ENCODE measurements around the gene ZNF282.
"Not testable (repeated sequence)": the region's sequence is repeated elsewhere in the genome, so short reads cannot be mapped to it uniquely, and the experiment has no call there.

The ZNF282 gene

DNA sequence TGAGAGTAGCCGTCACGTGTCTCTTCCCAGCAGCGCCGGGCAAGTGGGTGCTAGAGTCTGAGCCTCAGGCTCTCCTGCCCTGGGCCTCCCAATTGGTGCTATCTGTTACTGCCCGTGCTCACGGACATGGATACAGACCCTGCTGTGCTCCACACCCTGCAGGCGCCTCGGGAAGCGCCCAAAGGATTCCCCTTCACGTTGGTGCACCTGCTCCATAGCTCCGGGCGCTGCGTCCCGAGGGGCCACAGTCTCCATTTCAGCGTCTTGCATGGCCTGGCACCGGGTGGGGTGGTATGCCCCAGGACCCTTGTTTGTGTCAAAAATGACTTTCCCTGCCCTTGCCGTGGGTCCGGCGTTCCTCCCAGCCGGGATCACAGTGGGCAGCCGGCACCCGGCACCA lies 30.3 kb downstream of the ZNF282 start:
- ATAC-seq: no peak
- no peak for DNase-seq
- Mint-ChIP-seq H3K4me3 (no peak overlapping the region), H3K9me3 (no peaks in the 10 kb centered on the region), H3K27ac (no peak overlapping the region), H3K27me3 (no peaks in the 10 kb centered on the region), H3K36me3 (ENCODE audit: low read depth) (peaks cover 29% of the 10 kb centered on the region), H3K4me1 (no peaks in the 10 kb centered on the region)

DNA sequence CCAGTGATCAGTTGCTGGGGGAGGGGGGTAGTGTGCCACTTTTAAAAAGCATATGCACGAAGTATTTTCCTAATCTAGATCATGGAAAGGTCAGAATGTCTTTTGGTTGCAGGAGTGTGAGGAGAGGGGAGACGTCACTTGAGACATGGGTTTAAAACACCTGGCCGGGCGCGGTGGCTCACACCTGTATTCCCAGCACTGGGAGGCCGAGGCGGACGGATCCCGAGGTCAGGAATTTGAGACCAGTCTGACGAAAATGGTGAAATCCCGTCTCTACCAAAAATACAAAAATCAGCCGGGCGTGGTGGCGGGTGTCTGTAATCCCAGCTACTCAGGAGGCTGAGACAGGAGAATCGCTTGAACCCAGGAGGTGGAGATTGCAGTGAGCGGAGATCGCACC lies 31.0 kb downstream of the ZNF282 start:
- H3K4me3 Mint-ChIP-seq, H3K27me3 Mint-ChIP-seq, DNase-seq, ATAC-seq, H3K4me1 Mint-ChIP-seq, H3K27ac Mint-ChIP-seq, H3K9me3 Mint-ChIP-seq: not testable (repeated sequence)
- H3K36me3 Mint-ChIP-seq (ENCODE audit: low read depth): peaks cover 24% of the 10 kb centered on the region

DNA sequence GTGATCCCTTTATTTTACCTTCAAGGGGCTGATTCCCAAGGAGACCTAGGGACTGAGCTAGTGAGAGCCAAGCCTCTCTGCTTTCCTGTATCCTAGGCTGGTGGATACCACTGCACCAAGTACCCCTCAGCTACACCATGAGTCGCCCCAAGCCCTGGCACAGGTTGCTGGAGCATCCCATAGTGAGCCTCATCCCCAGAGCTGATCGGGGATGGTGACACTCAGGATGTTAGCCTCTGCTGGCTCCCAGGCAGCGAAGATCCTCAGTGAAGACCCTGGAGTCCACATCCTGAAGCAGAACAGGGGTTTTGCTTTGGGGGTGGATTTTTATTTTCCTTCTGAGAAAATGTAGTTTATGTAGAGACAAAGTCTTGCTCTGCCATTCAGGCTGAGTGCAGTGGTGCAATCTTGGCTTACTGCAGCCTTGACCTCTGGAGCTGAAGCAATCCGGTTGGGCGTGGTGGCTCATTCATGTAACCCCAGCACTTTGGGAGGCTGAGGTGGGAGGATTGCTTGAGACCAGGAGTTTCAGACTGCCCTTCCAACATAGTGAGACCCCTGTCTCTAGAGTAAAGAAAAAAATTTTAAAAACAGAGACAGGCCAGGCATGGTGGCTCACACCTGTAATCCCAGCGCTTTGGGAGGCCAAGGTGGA lies 31.6 kb downstream of the ZNF282 start:
- ATAC-seq (no peak), DNase-seq (no peak)
- Mint-ChIP-seq H3K36me3 (ENCODE audit: low read depth) (peaks cover 20% of the 10 kb centered on the region), H3K27me3 (no peaks in the 10 kb centered on the region), H3K4me3 (no peak overlapping the region), H3K27ac (no peak overlapping the region), H3K9me3 (no peaks in the 10 kb centered on the region), H3K4me1 (no peaks in the 10 kb centered on the region)

DNA sequence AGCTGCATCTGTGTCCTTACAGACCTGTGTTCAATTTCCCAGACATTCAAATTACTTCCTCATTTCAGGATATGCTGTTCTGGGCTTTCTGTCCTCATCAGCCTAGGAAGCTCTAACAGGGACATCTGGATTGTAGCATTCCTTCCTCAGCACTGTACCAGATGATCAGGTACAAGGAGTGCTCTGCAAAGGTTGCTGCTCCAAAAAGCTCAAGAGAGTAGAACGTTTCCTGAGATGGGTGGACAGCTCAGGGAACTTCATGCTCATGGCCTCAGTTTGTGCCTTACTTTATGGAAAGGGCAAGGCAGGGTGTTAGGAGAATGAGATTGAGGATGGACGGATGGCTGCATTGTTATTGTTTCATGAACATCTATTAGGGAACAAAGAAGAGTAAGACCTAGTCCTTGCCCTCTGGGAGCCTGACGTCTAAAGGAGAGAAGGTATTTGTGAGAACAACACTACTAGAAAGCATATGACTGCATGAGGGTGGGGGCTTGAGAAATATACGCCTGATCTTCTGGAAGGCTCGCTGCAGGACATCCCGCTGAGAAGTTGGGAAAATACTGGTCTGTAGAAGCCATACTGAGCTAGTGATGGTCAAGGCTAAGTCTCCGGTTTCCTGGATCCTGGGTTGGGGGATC lies 33.6 kb downstream of the ZNF282 start:
- H3K9me3 Mint-ChIP-seq: no peaks in the 10 kb centered on the region
- no peak overlapping the region for H3K4me3 Mint-ChIP-seq
- ATAC-seq (no peak), DNase-seq (no peak)
- H3K4me1 Mint-ChIP-seq: no peaks in the 10 kb centered on the region
- peaks cover 12% of the 10 kb centered on the region for H3K36me3 Mint-ChIP-seq (ENCODE audit: low read depth)
- no peak overlapping the region for H3K27ac Mint-ChIP-seq
- peaks cover under 1% of the 10 kb centered on the region for H3K27me3 Mint-ChIP-seq

DNA sequence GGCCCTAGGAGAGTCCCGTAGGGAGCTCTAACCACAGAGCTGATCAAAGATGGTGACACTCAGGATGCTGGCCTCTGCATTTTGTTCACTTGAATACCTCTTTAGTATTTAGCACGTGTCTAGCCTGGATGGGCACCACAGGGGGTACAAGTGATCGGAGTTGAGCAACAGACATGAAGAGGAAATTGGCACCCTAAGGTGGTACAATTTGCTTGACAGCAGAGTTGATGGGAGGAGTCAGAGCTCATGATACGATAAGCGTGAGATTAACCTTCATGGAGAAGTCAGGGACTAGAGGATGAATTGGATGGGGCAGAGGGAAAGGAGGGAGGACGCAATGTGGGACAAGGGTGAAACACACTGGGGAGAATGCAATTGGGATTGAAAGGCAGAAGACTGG lies 34.2 kb downstream of the ZNF282 start:
- peaks cover 12% of the 10 kb centered on the region for H3K36me3 Mint-ChIP-seq (ENCODE audit: low read depth)

DNA sequence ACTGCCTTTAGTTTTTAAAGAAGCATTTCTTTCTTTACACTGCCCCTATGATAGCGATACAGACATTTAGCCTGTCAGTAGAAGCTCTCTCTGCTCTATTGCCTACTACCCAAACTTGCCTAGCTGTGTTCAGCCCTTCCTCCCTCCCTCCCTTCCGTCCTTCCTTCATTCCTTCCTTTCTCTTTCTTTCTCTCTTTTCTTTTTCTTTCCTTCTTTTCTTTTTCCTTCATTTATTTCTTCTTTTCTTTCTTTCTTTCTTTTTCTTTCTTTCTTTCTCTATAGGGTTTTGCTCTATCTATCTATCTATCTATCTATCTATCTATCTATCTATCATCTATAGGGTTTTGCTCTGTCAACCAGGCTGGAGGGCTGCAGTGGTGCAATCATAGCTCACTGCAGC lies 37.0 kb downstream of the ZNF282 start:
- Mint-ChIP-seq H3K4me3 (no peak overlapping the region), H3K36me3 (ENCODE audit: low read depth) (no peaks in the 10 kb centered on the region), H3K9me3 (no peaks in the 10 kb centered on the region), H3K27ac (no peak overlapping the region), H3K4me1 (no peaks in the 10 kb centered on the region), H3K27me3 (peaks cover 10% of the 10 kb centered on the region)
- ATAC-seq: no peak
- no peak for DNase-seq

More for the DNA sequence above, 34.2 kb downstream of the ZNF282 start:
- H3K4me1 Mint-ChIP-seq: no peaks in the 10 kb centered on the region
- no peak for DNase-seq
- ATAC-seq: peak; percentile 26
- no peaks in the 10 kb centered on the region for H3K9me3 Mint-ChIP-seq
- no peak overlapping the region for H3K27ac Mint-ChIP-seq
- peaks cover 3% of the 10 kb centered on the region for H3K27me3 Mint-ChIP-seq
- H3K4me3 Mint-ChIP-seq: no peak overlapping the region

DNA sequence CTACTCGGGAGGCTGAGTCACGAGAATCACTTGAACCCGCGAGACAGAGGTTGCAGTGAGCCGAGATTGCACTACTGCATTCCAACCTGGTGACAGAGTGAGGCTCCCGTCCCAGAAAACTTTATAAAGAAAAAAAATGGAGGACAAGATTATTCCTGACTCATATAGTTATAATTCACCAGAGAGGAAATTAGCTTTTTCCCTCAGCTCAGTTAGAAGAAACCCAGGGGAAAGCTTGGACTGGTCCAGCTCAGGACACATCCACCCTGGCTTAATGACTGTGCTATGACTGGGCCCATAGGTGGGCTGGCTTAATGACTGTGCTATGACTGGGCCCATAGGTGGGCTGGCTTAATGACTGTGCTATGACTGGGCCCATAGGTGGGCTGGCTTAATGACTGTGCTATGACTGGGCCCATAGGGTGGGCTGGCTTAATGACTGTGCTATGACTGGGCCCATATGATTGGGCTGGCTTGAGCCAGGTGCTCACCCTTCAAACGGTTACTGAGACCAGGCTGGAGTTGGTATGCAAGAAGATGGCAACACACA lies 38.4 kb downstream of the ZNF282 start:
- H3K9me3 Mint-ChIP-seq: not testable (repeated sequence)
- H3K4me1 Mint-ChIP-seq: peaks cover 11% of the 10 kb centered on the region

DNA sequence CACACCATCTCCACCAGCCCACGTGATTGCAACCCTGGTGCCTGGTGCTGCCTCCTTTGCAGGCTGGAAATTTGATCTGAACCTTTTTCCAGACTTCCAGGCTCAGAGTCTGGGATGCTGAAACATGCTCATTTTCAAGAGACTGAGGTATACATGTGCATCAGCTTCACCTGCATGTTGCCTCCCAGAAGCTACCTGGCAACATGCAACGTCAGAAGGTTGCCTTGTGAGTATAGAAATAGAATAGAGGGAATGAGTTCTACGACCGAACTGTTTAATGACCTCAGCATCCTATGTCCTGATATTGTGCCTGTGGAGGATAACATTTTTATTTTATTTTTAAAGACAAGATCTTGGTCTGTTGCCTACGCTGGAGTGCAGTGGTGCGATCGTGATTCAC lies 42.2 kb downstream of the ZNF282 start:
- DNase-seq: no peak
- Mint-ChIP-seq H3K36me3 (ENCODE audit: low read depth) (peaks cover 4% of the 10 kb centered on the region), H3K4me1 (peaks cover 38% of the 10 kb centered on the region), H3K9me3 (peaks cover 3% of the 10 kb centered on the region), H3K27ac (no peak overlapping the region), H3K27me3 (peaks cover 10% of the 10 kb centered on the region), H3K4me3 (no peak overlapping the region)
- no peak for ATAC-seq

More for the DNA sequence above, 38.4 kb downstream of the ZNF282 start:
- H3K27ac Mint-ChIP-seq; H3K4me3 Mint-ChIP-seq; H3K36me3 Mint-ChIP-seq (ENCODE audit: low read depth); DNase-seq: not testable (repeated sequence)
- ATAC-seq: peak; percentile 48
- peaks cover 10% of the 10 kb centered on the region for H3K27me3 Mint-ChIP-seq

DNA sequence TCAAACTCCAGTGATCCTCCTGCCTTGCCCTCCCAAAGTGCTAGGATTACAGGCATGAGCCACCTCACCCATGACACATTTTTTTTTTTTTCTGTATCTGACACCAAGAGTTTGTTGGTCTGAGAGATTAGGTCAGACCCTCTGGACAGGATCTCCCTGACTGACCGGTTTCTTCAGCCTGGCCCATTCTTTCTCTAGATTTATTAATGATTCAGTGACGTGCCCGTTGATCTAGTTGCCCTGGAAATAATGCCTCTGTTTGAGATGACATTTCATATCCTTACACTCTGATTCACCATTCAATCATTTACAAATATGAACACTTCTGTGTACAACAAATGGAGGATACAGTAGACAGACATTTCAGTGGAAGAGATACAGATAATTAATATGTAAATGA lies 42.7 kb downstream of the ZNF282 start:
- H3K4me3 Mint-ChIP-seq: peak overlapping the region; percentile 96
- ATAC-seq (peak; percentile 16), DNase-seq (no peak)
- peaks cover 8% of the 10 kb centered on the region for H3K9me3 Mint-ChIP-seq
- peaks cover 10% of the 10 kb centered on the region for H3K36me3 Mint-ChIP-seq (ENCODE audit: low read depth)
- peaks cover 44% of the 10 kb centered on the region for H3K4me1 Mint-ChIP-seq
- peaks cover 10% of the 10 kb centered on the region for H3K27me3 Mint-ChIP-seq
- H3K27ac Mint-ChIP-seq: peak overlapping the region; percentile 36

DNA sequence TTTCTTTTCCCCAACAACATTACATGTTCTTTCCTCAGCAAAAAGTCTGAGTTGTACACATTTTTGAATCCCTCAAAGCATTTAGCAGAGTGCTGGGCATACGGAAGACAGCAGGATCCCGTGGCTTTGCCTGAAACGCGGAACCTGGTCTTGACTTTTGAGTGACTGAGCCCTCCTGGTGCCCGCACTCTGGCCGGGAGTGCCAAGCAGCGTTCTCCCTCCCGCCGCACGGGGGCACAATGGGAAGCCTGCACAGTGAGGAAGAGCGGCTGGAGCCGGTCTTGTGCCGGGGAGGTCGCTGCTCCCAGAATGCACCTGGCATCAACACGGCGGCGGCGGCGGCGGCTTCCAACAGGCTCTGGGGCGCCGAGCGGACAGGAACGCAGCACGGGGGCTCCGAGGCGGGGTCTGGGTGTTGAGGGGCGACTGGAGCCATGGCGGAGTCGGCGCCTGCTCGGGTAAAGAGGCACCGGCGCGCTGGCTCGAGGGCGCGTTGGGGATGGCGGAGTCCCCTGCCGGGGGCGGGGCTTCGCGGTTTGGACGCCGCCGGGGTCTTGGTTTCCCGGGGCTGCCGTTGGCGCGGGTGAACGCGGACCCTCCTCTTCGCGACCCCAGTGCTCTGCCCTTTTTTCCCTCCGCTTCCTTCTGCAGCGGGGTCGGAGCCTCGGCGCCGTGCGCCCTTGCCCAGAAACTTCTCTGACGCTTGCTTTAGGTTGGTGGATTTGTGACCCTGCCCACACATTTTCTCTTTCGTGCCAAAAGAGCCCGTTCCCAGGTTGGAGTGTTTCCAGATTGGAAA lies 44.2 kb downstream of the ZNF282 start, which contains the start of gene ZNF212:
Gene ZNF212 (plus strand): TSS at position 307 of the 799 bp plus-strand sequence. CDS start 128 bp downstream, at position 435.
- DNase-seq: peak; percentile 93
- peak within 1 kb of the TSS; percentile 95 for H3K27ac Mint-ChIP-seq

DNA sequence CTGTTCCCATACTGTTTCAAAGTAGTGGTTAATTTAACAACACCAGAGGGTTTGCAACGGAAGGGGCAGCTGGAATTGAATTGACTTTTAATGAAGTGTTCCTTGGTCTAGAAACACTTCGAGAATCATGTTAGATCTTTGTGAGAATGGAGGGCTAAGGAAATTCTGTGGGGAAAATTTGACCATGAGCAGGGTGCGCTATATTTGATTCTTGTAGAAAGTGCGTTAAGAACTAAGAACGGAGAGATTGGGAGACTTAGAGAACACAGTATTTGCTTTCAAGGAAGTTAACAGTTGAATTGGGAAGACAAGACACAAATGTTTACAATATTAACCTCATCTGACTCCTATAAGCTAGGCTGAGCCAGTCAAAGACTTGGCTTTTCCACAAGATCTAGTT lies 45.3 kb downstream of the ZNF282 start:
- Mint-ChIP-seq H3K36me3 (ENCODE audit: low read depth) (peaks cover 15% of the 10 kb centered on the region), H3K4me1 (peaks cover 60% of the 10 kb centered on the region), H3K9me3 (peaks cover 8% of the 10 kb centered on the region), H3K27ac (peak overlapping the region; percentile 95), H3K4me3 (peak overlapping the region; percentile 96), H3K27me3 (peaks cover 7% of the 10 kb centered on the region)
- DNase-seq (no peak), ATAC-seq (no peak)

More for the DNA sequence above, 44.2 kb downstream of the ZNF282 start, which contains the start of gene ZNF212:
- H3K27me3 Mint-ChIP-seq: peaks cover 7% of the 10 kb centered on the region
- peaks cover 8% of the 10 kb centered on the region for H3K9me3 Mint-ChIP-seq
- H3K4me1 Mint-ChIP-seq: peaks cover 49% of the 10 kb centered on the region
- ATAC-seq: peak; percentile 99
- H3K36me3 Mint-ChIP-seq (ENCODE audit: low read depth): peaks cover 13% of the 10 kb centered on the region
- H3K4me3 Mint-ChIP-seq: peak within 1 kb of the TSS; percentile 96

DNA sequence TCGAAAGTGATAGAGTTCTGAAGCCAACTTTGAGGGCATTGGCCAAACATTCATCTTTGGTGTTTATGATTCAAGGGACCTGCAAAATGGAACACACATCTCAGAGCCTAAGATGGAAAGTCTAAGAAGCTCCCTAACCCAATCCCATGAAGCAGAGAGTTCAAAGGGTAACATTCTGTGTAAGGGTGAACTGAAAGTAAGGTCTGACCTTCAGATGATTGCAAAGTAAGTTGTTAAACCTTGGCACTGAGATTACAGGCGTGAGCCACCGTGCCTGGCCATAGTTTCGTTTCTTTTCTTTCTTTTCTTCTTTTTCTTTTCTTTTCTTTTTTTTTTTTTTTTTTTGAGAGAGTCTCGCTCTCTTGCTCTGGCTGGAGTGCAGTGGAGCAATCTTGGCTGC lies 46.4 kb downstream of the ZNF282 start:
- H3K4me3 Mint-ChIP-seq: peak overlapping the region; percentile 96
- peak overlapping the region; percentile 32 for H3K27ac Mint-ChIP-seq
- DNase-seq: no peak
- H3K9me3 Mint-ChIP-seq: peaks cover 8% of the 10 kb centered on the region
- H3K4me1 Mint-ChIP-seq: peaks cover 70% of the 10 kb centered on the region
- ATAC-seq: no peak
- H3K27me3 Mint-ChIP-seq: peaks cover 1% of the 10 kb centered on the region
- H3K36me3 Mint-ChIP-seq (ENCODE audit: low read depth): peaks cover 23% of the 10 kb centered on the region

DNA sequence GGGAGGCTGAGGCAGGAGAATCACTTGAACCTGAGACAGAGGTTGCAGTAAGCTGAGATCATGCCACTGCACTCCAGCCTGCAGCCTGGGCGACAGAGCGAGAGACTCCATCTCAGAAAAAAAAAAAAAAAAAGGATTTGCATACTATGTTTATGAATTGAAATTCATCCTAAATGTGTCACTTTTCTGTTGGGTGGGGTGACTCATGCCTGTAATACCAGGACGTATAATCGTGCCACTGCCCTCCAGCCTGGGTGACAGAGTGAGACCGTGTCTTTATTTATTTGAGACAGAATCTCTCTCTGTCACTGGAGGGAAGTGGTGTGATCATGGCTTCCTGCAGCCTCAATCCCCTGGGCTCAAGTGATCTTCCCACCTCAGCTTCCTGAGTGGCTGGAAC lies 49.9 kb downstream of the ZNF282 start:
- Mint-ChIP-seq H3K4me3 (peak overlapping the region; percentile 68), H3K4me1 (peaks cover 84% of the 10 kb centered on the region), H3K27me3 (no peaks in the 10 kb centered on the region), H3K27ac (peak overlapping the region; percentile 87), H3K9me3 (peaks cover 8% of the 10 kb centered on the region), H3K36me3 (ENCODE audit: low read depth) (peaks cover 33% of the 10 kb centered on the region)
- DNase-seq: peak; percentile 48
- ATAC-seq: peak; percentile 78

DNA sequence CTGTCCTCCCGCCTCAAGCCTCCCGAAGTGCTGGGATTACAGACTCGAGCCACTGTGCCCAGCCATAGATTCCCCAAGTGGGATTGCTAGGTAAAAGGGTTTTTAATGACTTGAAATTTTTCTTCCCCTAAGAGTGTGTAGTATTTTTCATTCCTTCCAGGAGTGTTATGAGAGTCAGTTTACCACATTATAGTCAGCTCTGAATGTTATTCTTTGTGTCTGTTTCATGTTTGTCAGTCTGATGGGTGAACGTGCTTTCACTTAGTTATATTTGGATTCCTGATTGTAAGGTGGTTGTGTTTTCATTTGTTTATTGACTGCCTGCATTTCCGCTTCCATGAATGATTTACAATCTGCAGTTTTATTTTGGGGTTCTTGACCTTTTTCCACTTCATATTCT lies 50.4 kb downstream of the ZNF282 start:
- ATAC-seq (peak; percentile 6), DNase-seq (no peak)
- Mint-ChIP-seq H3K27ac (peak overlapping the region; percentile 87), H3K36me3 (ENCODE audit: low read depth) (peaks cover 38% of the 10 kb centered on the region), H3K27me3 (no peaks in the 10 kb centered on the region), H3K4me3 (peak overlapping the region; percentile 68), H3K4me1 (peaks cover 85% of the 10 kb centered on the region), H3K9me3 (peaks cover 8% of the 10 kb centered on the region)
